Endothelial cell of umbilical vein (primary cell): ENCODE data around the gene ZNF598.

Experiments
- CTCF ChIP-seq, 2 donors: IDR thresholded peaks; 1 replicate in 1 of 2; 2 replicates in 1 of 2; pipeline ENCODE4 v1.5.1; 2011; ENCODE audit warnings: low read length in 2 of 2, mild to moderate bottlenecking in 2 of 2, moderate library complexity in 2 of 2, control low read depth in 1 of 2, inconsistent platforms in 1 of 2, low read depth in 1 of 2; ENCODE audit not compliant: insufficient read depth in 1 of 2; ENCODE audit errors: extremely low read depth in 1 of 2
- EZH2 ChIP-seq: IDR thresholded peaks from 2 replicates; pipeline ENCODE4 v1.6.1; 2012; ENCODE audit warnings: borderline replicate concordance, low read depth, mild to moderate bottlenecking, moderate library complexity, low read length, inconsistent platforms; ENCODE audit not compliant: severe bottlenecking
- FOS ChIP-seq: IDR thresholded peaks from 2 replicates; pipeline ENCODE4 v1.6.1; 2011; ENCODE audit warnings: mild to moderate bottlenecking, low read length, moderate library complexity, borderline replicate concordance; ENCODE audit not compliant: insufficient read depth
- GATA2 ChIP-seq: IDR thresholded peaks from 2 replicates; pipeline ENCODE4 v1.7.0; 2011; ENCODE audit warnings: low read depth, mild to moderate bottlenecking, moderate library complexity, mixed read lengths, low read length; ENCODE audit not compliant: insufficient read length, insufficient read depth
- JUN ChIP-seq: IDR thresholded peaks from 2 replicates; pipeline ENCODE4 v1.6.1; 2011; ENCODE audit warnings: borderline replicate concordance, low read depth; ENCODE audit not compliant: insufficient read length, insufficient read depth
- MYC ChIP-seq: IDR thresholded peaks from one replicate; pipeline ENCODE4 v1.6.1; 2011; ENCODE audit warnings: mild to moderate bottlenecking, low read depth, low read length
- POLR2A ChIP-seq: IDR thresholded peaks from 2 replicates; pipeline ENCODE4 v1.6.1; 2012; ENCODE audit warnings: low read depth, mild to moderate bottlenecking, control low read depth, low read length
- POLR2AphosphoS5 ChIP-seq: IDR thresholded peaks from 2 replicates; pipeline ENCODE4 v1.6.1; 2012; ENCODE audit warnings: low read depth, mild to moderate bottlenecking, control low read depth, low read length, moderate library complexity; ENCODE audit not compliant: insufficient read depth
- TF ChIP-seq, protein P1 (sequence below): IDR thresholded peaks from 2 replicates; pipeline ENCODE4 v1.6.1; 2011; ENCODE audit not compliant: insufficient read depth, insufficient read length

DNA sequence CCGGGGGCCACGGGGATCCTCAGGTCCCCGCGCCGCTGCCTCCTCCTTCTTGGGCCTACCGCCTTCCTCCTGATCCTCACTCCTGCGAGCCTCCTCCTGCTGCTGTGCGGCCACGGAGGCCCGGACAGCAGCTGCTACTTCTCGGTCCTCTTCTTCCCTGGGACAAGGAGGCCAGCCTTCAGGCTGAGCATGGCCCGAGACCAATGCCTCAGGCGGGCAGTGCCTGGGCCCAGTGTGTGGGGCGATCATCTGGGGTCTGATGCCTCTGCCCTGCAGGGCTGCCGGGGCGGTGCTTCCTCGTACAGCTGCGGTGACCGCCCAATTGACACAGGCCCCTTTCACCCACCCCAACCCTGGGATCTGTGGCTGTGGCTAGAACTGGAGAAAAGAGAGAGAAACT is 8.6 kb downstream of the ZNF598 start:
- no peak for TF ChIP-seq CTCF (IDR thresholded peaks at IDR 0.05; ENCODE audit: extremely low read depth in 1 of 2, insufficient read depth in 1 of 2, low read depth in 1 of 2, low read length in 2 of 2)
- TF ChIP-seq POLR2A, result no peak
- no peak for TF ChIP-seq POLR2AphosphoS5
- TF ChIP-seq EZH2, result no peak
- no peak for TF ChIP-seq JUN
- TF ChIP-seq FOS, result no peak
- TF ChIP-seq, protein P1, sequence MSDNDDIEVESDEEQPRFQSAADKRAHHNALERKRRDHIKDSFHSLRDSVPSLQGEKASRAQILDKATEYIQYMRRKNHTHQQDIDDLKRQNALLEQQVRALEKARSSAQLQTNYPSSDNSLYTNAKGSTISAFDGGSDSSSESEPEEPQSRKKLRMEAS, result no peak
- TF ChIP-seq MYC, result no peak
- TF ChIP-seq GATA2, result no peak
